HCT116 (cell line): ENCODE measurements around the gene KRT77. TPM values are rescaled to one million over a fixed set of nuclear protein-coding genes. Genes with fewer than 3 reads are reported as not detected.

Experiments used
- ATAC-seq: fragments of 200-7000 bp; cut with Tn5 transposase; 2 replicates; pipeline ENCODE4 v1.9.1; 2020; ENCODE audit warnings: mild to moderate bottlenecking, moderate library complexity
- BruUV-seq: library from RNA; stranded (reverse); fragments of 400-500 nt; replicated peaks from 2 replicates; lab custom pipeline; 2021; lab: Mats Ljungman, UMichigan
- CTCF ChIA-PET: fragments of 300-600 bp; sonication (Branson Sonifier 250); formaldehyde crosslinking; loops from one replicate; lab custom pipeline; 2021; ENCODE audit warnings: antibody characterized with exemption; lab: Charles Lee
- POLR2A ChIA-PET: fragments of 300-600, 350-600 bp; sonication (Branson Sonifier 250); formaldehyde crosslinking; loops from one replicate; lab custom pipeline; 2021; ENCODE audit warnings: antibody characterized with exemption; lab: Charles Lee
- RAD21 ChIA-PET, 2 experiments: fragments of 300-600 bp; sonication (Branson Sonifier 250); formaldehyde crosslinking; loops; one replicate each; lab custom pipeline; 2023; ENCODE audit warnings: low total read pairs in 2 of 2; ENCODE audit not compliant: uncharacterized antibody in 2 of 2, unreplicated experiment in 2 of 2, low non-redundant PET in 1 of 2; lab: Charles Lee
- DNase-seq: peaks from one replicate; pipeline ENCODE4 v3.0.0-alpha.2; 2010; ENCODE audit warnings: low read depth, low spot score
- H2AFZ ChIP-seq: fragments of 200-600 bp; shearing (Covaris generic), sonication (generic); 2 replicates; pipeline ENCODE4 v1.6.1; 2017; ENCODE audit warnings: low read depth, mixed run types, mixed read lengths, antibody characterized with exemption, low read length; ENCODE audit not compliant: poor library complexity, severe bottlenecking
- H3K27ac ChIP-seq: 2 replicates; pipeline ENCODE4 v1.5.1; 2012; ENCODE audit warnings: low read depth, low read length
- H3K27me3 ChIP-seq: fragments of 200-600 bp; sonication (generic); 2 replicates; pipeline ENCODE4 v1.6.1; 2016; ENCODE audit warnings: mixed run types, low read length, mixed read lengths; ENCODE audit not compliant: insufficient read depth
- H3K36me3 ChIP-seq, 2 experiments: fragments of 200-500 bp in 1 of 2; fragments of 200-600 bp in 1 of 2; sonication (Bioruptor generic) in 1 of 2; sonication (generic) in 1 of 2; 2 replicates each; pipeline versions ENCODE4 v1.5.1 to v1.6.1; 2014 to 2016; ENCODE audit warnings: low read length in 2 of 2, inconsistent platforms in 1 of 2, mixed read lengths in 1 of 2, mixed run types in 1 of 2; ENCODE audit not compliant: insufficient read depth in 2 of 2, control insufficient read depth in 1 of 2
- H3K4me1 ChIP-seq, 2 experiments: fragments of 200-600 bp in 1 of 2; sonication (generic) in 1 of 2; 2 replicates each; pipeline versions ENCODE4 v1.5.1 to v1.6.1; 2012 to 2017; ENCODE audit warnings: low read length in 2 of 2, inconsistent platforms in 1 of 2, mild to moderate bottlenecking in 1 of 2, mixed read lengths in 1 of 2, mixed run types in 1 of 2, moderate library complexity in 1 of 2; ENCODE audit not compliant: insufficient read depth in 2 of 2, control insufficient read depth in 1 of 2
- H3K4me2 ChIP-seq: fragments of 200-600 bp; sonication (generic); 2 replicates; pipeline ENCODE4 v1.6.1; 2017; ENCODE audit warnings: mixed run types, low read length, mixed read lengths
- H3K4me3 ChIP-seq, 2 experiments: fragments of 200-600 bp in 1 of 2; sonication (generic) in 1 of 2; replicated peaks in 1 of 2; 2 replicates each; pipeline ENCODE4 v1.5.1; 2011 to 2016; ENCODE audit warnings: low read length in 2 of 2, control low read depth in 1 of 2, low read depth in 1 of 2, mild to moderate bottlenecking in 1 of 2, mixed read lengths in 1 of 2, mixed run types in 1 of 2
- H3K79me2 ChIP-seq: fragments of 200-600 bp; sonication (generic); 2 replicates; pipeline ENCODE4 v1.6.1; 2017; ENCODE audit warnings: mild to moderate bottlenecking, mixed run types, low read length, moderate library complexity, mixed read lengths; ENCODE audit not compliant: insufficient read depth
- H3K9ac ChIP-seq: fragments of 200-600 bp; sonication (generic); 2 replicates; pipeline ENCODE4 v1.6.1; 2016; ENCODE audit warnings: low read length, mixed read lengths
- H3K9me2 ChIP-seq: fragments of 200-600 bp; sonication (generic), shearing (Covaris generic); 2 replicates; pipeline ENCODE4 v1.6.1; 2017; ENCODE audit warnings: mixed run types, mild to moderate bottlenecking, moderate library complexity; ENCODE audit not compliant: insufficient read depth
- H3K9me3 ChIP-seq, 2 experiments: fragments of 200-500 bp in 1 of 2; fragments of 200-600 bp in 1 of 2; sonication (Bioruptor generic) in 1 of 2; sonication (generic) in 1 of 2; 2 replicates each; pipeline ENCODE4 v1.6.1; 2014 to 2017; ENCODE audit warnings: low read length in 2 of 2, mixed read lengths in 2 of 2, inconsistent platforms in 1 of 2, low read depth in 1 of 2, mild to moderate bottlenecking in 1 of 2, mixed run types in 1 of 2, moderate library complexity in 1 of 2; ENCODE audit not compliant: control insufficient read depth in 1 of 2, insufficient read depth in 1 of 2
- H4K20me1 ChIP-seq: fragments of 200-600 bp; sonication (generic), shearing (Covaris generic); 2 replicates; pipeline ENCODE4 v1.6.1; 2017; ENCODE audit warnings: mixed run types, mild to moderate bottlenecking, moderate library complexity; ENCODE audit not compliant: insufficient read depth
- CBX3 ChIP-seq: IDR thresholded peaks from 2 replicates; pipeline ENCODE4 v1.6.1; 2012; ENCODE audit warnings: low read depth
- EGR1 ChIP-seq: IDR thresholded peaks from 2 replicates; pipeline ENCODE4 v1.6.1; 2012; ENCODE audit warnings: low read depth
- EZH2 ChIP-seq: fragments of 200-600 bp; sonication (generic); IDR thresholded peaks from 2 replicates; pipeline ENCODE4 v1.6.1; 2017; ENCODE audit warnings: antibody characterized with exemption, mixed run types
- EZH2phosphoT487 ChIP-seq: fragments of 200-600 bp; IDR thresholded peaks from 2 replicates; pipeline ENCODE4 v1.6.1; 2018; ENCODE audit warnings: antibody characterized with exemption, borderline replicate concordance
- POLR2A ChIP-seq: IDR thresholded peaks from 2 replicates; pipeline ENCODE4 v1.7.0; 2011; ENCODE audit warnings: borderline replicate concordance; ENCODE audit not compliant: insufficient read depth, insufficient read length; ENCODE audit errors: extremely low read depth
- RAD21 ChIP-seq: IDR thresholded peaks from 2 replicates; pipeline ENCODE4 v1.6.1; 2012; ENCODE audit warnings: low read depth, mild to moderate bottlenecking
- SIN3A ChIP-seq: IDR thresholded peaks from 2 replicates; pipeline ENCODE4 v1.6.1; 2012; ENCODE audit warnings: low read depth
- SRF ChIP-seq: IDR thresholded peaks from 2 replicates; pipeline ENCODE4 v1.6.1; 2012; ENCODE audit warnings: low read depth
- TCF7L2 ChIP-seq: IDR thresholded peaks from 2 replicates; pipeline ENCODE4 v1.7.0; 2011; ENCODE audit warnings: borderline replicate concordance, inconsistent platforms; ENCODE audit not compliant: insufficient read depth, insufficient read length; ENCODE audit errors: extremely low read depth
- YY1 ChIP-seq: IDR thresholded peaks from 2 replicates; pipeline ENCODE4 v1.6.1; 2011; ENCODE audit warnings: low read length, low read depth, moderate library complexity, mild to moderate bottlenecking; ENCODE audit not compliant: insufficient replicate concordance; ENCODE audit errors: extremely low read depth
- intact Hi-C: fragments of 100-400 bp; cut with micrococcal nuclease; formaldehyde crosslinking; loops from 2 replicates; pipeline ENCODE4 v1.10.0; 2022
- total RNA-seq: library from RNA; stranded (reverse); gene quantifications from one replicate; pipeline ENCODE4 v1.2.1, GENCODE V29; 2021; ENCODE audit not compliant: unreplicated experiment
- TF ChIP-seq, protein P1 (sequence below): IDR thresholded peaks from 2 replicates; pipeline ENCODE4 v1.6.1; 2012
- TF ChIP-seq, protein P2 (sequence below): IDR thresholded peaks from 2 replicates; pipeline ENCODE4 v1.6.1; 2012
- TF ChIP-seq, protein P3 (sequence below): IDR thresholded peaks from 2 replicates; pipeline ENCODE4 v1.6.1; 2011; ENCODE audit warnings: mild to moderate bottlenecking, low read length, moderate library complexity; ENCODE audit not compliant: insufficient replicate concordance; ENCODE audit errors: extremely low read depth
- TF ChIP-seq, protein P4 (sequence below), 3 experiments: fragments of 200-600 bp in 1 of 3; sonication (generic) in 1 of 3; IDR thresholded peaks in 2 of 3; conservative IDR thresholded peaks in 1 of 3; 2 replicates each; pipeline ENCODE4 v1.5.1; 2012 to 2017; ENCODE audit warnings: low read depth in 2 of 3, low read length in 2 of 3, antibody characterized with exemption in 1 of 3, borderline replicate concordance in 1 of 3, control low read depth in 1 of 3, mild to moderate bottlenecking in 1 of 3, mixed read lengths in 1 of 3, mixed run types in 1 of 3, moderate library complexity in 1 of 3; ENCODE audit not compliant: insufficient read depth in 1 of 3

Gene KRT77
- total RNA-seq, 1 experiment from 2014 or later, result not detected

DNA sequence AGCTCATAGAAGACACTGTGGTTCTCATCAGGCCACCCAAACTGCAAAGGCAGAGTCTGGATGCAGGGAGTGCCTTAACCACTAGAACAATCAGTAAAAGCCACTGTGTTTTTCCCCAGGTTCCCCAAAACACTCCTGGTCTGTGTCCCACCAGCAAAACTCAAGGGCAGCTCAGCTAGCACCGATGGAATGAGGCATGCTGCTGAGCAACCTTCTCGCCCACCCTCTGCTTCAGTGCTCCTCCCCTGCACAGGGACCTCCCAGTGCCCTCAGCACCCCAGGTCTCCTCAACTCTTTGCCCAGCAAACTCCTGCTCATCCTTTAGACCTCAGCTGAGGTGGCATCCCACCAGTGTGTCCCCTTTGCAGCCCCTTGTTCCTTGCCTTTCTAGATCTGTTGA lies 4.0 kb downstream of the KRT77 start:
- TF ChIP-seq, protein P1, sequence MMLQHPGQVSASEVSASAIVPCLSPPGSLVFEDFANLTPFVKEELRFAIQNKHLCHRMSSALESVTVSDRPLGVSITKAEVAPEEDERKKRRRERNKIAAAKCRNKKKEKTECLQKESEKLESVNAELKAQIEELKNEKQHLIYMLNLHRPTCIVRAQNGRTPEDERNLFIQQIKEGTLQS, result no peak
- TF ChIP-seq POLR2A, result no peak
- TF ChIP-seq EGR1, result no peak
- TF ChIP-seq, protein P2, sequence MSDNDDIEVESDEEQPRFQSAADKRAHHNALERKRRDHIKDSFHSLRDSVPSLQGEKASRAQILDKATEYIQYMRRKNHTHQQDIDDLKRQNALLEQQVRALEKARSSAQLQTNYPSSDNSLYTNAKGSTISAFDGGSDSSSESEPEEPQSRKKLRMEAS, result no peak
- no peak for TF ChIP-seq RAD21
- no peak for TF ChIP-seq EZH2
- TF ChIP-seq YY1, result no peak
- no peak for TF ChIP-seq TCF7L2
- TF ChIP-seq, protein P3, sequence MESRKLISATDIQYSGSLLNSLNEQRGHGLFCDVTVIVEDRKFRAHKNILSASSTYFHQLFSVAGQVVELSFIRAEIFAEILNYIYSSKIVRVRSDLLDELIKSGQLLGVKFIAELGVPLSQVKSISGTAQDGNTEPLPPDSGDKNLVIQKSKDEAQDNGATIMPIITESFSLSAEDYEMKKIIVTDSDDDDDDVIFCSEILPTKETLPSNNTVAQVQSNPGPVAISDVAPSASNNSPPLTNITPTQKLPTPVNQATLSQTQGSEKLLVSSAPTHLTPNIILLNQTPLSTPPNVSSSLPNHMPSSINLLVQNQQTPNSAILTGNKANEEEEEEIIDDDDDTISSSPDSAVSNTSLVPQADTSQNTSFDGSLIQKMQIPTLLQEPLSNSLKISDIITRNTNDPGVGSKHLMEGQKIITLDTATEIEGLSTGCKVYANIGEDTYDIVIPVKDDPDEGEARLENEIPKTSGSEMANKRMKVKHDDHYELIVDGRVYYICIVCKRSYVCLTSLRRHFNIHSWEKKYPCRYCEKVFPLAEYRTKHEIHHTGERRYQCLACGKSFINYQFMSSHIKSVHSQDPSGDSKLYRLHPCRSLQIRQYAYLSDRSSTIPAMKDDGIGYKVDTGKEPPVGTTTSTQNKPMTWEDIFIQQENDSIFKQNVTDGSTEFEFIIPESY, result no peak
- TF ChIP-seq SIN3A, result no peak
- TF ChIP-seq SRF, result no peak
- TF ChIP-seq CBX3, result no peak
- TF ChIP-seq EZH2phosphoT487, result no peak
- TF ChIP-seq, protein P4, sequence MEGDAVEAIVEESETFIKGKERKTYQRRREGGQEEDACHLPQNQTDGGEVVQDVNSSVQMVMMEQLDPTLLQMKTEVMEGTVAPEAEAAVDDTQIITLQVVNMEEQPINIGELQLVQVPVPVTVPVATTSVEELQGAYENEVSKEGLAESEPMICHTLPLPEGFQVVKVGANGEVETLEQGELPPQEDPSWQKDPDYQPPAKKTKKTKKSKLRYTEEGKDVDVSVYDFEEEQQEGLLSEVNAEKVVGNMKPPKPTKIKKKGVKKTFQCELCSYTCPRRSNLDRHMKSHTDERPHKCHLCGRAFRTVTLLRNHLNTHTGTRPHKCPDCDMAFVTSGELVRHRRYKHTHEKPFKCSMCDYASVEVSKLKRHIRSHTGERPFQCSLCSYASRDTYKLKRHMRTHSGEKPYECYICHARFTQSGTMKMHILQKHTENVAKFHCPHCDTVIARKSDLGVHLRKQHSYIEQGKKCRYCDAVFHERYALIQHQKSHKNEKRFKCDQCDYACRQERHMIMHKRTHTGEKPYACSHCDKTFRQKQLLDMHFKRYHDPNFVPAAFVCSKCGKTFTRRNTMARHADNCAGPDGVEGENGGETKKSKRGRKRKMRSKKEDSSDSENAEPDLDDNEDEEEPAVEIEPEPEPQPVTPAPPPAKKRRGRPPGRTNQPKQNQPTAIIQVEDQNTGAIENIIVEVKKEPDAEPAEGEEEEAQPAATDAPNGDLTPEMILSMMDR (IDR thresholded peaks at IDR 0.05 in 2 of 3, conservative IDR thresholded peaks at IDR 0.05 in 1 of 3; ENCODE audit: borderline replicate concordance in 1 of 3, insufficient read depth in 1 of 3, low read depth in 2 of 3, low read length in 2 of 3), result no peak
- no peaks in the 10 kb centered on the region for H3K4me1 ChIP-seq
- H3K27ac ChIP-seq, result no peak overlapping the region
- H4K20me1 ChIP-seq, result no peaks in the 10 kb centered on the region
- intact Hi-C loops, result no loop called here
- H3K79me2 ChIP-seq, result no peaks in the 10 kb centered on the region
- ATAC-seq (no peak), DNase-seq (no peak)
- ChIA-PET CTCF (interaction anchor here (1.2 kb wide), 1 partner anchor 304 kb away, joined by 4 read pairs; no protein-coding TSS in a partner anchor), RAD21 (no interaction called here), POLR2A (no interaction called here)
- H3K36me3 ChIP-seq, result no peaks in the 10 kb centered on the region
- no peaks in the 10 kb centered on the region for H3K9me2 ChIP-seq
- H2AFZ ChIP-seq, result no peak overlapping the region
- BruUV-seq, result no TSS peak
- H3K27me3 ChIP-seq, result peaks cover 12% of the 10 kb centered on the region; the same call in 1 of the 2 replicates
- H3K9me3 ChIP-seq, result no peaks in the 10 kb centered on the region
- H3K4me3 ChIP-seq, result no peak overlapping the region
- no peak overlapping the region for H3K9ac ChIP-seq
- H3K4me2 ChIP-seq, result no peak overlapping the region
